Thyroid gland (tissue), 4 donors: ENCODE results near the gene FOXS1.

Experiments
- POLR2A ChIP-seq, 2 donors: fragments of 450-650 bp; IDR thresholded peaks; one replicate each; pipeline ENCODE4 v1.6.1; 2017; ENCODE audit warnings: antibody characterized with exemption in 2 of 2, mild to moderate bottlenecking in 2 of 2, moderate library complexity in 1 of 2
- TF ChIP-seq, protein P1 (sequence below), 6 experiments: fragments of 200-600 bp in 3 of 6; fragments of 450-650 bp in 3 of 6; sonication (generic) in 3 of 6; IDR thresholded peaks; one replicate each; pipeline ENCODE4 v1.5.1; 2016 to 2019; ENCODE audit warnings: antibody characterized with exemption in 6 of 6, mild to moderate bottlenecking in 2 of 6, inconsistent platforms in 1 of 6, moderate library complexity in 1 of 6

DNA sequence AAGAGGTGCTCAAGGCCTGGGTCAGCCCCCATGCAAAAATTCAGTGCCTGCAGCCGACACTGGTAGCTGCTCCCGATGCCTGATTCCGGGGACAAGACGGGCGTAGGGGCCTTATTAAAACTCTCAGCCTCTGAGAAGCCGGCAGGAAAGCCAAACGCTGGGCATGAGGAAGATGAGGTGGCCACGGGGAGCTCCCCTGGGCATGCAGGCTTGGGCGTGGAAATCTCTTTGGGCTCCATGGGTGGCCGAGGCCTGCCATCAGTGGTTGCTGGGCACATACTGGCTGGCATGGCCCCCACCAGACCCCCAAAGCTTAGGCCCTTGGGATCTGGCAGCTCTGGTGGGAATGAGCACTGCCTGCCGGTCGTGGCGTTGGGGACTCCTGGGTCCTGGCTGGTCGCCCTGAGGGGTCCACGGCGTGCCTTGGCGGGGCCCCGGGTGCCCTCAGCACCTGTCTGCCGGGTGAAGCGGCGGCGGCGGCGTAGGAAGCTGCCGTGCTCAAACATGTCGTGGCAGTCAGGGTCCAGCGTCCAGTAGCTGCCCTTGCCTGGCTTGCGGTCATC lies 586 bp downstream of the FOXS1 start:
- TF ChIP-seq, protein P1, sequence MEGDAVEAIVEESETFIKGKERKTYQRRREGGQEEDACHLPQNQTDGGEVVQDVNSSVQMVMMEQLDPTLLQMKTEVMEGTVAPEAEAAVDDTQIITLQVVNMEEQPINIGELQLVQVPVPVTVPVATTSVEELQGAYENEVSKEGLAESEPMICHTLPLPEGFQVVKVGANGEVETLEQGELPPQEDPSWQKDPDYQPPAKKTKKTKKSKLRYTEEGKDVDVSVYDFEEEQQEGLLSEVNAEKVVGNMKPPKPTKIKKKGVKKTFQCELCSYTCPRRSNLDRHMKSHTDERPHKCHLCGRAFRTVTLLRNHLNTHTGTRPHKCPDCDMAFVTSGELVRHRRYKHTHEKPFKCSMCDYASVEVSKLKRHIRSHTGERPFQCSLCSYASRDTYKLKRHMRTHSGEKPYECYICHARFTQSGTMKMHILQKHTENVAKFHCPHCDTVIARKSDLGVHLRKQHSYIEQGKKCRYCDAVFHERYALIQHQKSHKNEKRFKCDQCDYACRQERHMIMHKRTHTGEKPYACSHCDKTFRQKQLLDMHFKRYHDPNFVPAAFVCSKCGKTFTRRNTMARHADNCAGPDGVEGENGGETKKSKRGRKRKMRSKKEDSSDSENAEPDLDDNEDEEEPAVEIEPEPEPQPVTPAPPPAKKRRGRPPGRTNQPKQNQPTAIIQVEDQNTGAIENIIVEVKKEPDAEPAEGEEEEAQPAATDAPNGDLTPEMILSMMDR (IDR thresholded peaks at IDR 0.05) = no peak
- TF ChIP-seq POLR2A (IDR thresholded peaks at IDR 0.05) = no peak
